ENCODE results near the gene NRIP1.

NRIP1 gene

DNA sequence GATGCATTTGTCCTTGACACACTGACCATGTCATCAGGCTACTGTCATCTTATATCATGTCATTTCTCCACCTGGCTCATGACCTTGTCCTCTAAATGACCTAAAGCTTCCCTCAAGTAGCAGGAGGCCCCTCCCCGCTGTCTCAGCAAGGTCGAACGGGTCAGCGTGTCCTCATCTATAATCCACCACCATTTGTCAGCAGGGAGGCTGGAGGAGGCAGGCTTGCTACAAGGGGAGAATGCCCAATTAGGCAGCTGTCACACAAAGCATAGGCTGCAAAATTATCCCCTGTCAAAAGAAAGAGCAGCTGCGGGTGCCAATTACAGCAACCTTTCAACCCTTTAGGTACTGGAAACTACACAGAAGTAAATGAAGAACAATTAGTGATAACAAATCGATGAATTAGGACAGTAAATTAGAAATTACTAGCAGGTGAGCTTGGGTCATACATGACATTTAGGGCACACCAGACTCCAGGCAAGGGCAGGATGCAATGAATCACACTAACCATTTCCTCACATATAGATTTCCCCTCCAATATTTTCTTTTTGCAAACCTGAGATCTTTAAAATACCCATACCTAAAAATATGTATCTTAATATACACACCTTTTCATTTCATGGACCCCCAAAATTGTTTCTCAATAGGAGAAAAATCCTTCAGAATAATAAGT lies 61.2 kb downstream of the NRIP1 start:
- H3K9me3 ChIP-seq (ENCODE audit: control insufficient read depth, low read length): no peaks in the 10 kb centered on the region
- peaks cover 24% of the 10 kb centered on the region for H3K36me3 ChIP-seq (ENCODE audit: control insufficient read depth, insufficient read depth, low read length, severe bottlenecking)
- H3K4me3 ChIP-seq (ENCODE audit: low read length): no peak overlapping the region
- no peaks in the 10 kb centered on the region for H3K27me3 ChIP-seq (replicated peaks; ENCODE audit: control insufficient read depth, insufficient read depth, low read length)
- H3K9ac ChIP-seq (ENCODE audit: low read length): no peak overlapping the region
- no peak for DNase-seq (ENCODE audit: low read depth)
- peaks cover 25% of the 10 kb centered on the region for H3K4me1 ChIP-seq (ENCODE audit: control insufficient read depth, insufficient read depth, low read length)

DNA sequence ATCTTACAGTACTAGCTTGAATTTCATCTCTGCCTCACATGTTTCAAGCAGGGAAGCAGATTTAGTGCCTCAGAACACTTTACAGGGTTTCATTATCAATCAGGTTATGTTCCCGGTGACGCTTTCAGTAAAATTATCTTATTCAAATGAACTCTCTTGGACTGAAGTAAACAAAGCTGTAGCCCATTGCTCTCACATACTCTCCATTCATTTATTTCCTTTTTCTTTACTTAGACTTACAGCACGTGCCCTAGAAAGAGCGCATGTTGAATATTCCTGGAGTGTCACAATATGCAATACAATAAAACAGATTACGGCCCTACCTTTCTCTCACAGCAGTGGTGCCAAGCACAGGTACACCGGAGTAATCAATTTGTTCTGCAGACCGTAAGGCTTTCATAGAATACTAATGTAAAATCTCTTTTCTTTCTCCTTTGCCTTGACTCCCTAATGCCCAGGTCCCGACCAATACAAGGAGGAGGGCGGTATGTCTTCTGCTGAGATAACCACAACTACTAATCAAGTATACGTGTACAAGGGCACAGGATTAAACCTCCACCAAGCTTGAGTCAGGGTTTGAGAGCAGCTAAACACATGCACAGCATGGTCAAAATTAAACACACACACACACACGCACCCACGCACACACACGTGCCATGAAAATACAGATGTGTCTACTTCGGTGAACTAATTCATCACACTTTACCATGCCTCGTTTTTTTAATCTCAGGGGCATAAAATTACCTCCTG lies 62.8 kb downstream of the NRIP1 start:
- Histone ChIP-seq H3K27me3 (replicated peaks; ENCODE audit: control insufficient read depth, insufficient read depth, low read length) (no peaks in the 10 kb centered on the region), H3K9ac (ENCODE audit: low read length) (no peak overlapping the region), H3K4me3 (ENCODE audit: low read length) (no peak overlapping the region), H3K4me1 (ENCODE audit: control insufficient read depth, insufficient read depth, low read length) (peaks cover 25% of the 10 kb centered on the region), H3K36me3 (ENCODE audit: control insufficient read depth, insufficient read depth, low read length, severe bottlenecking) (peaks cover 11% of the 10 kb centered on the region), H3K9me3 (ENCODE audit: control insufficient read depth, low read length) (no peaks in the 10 kb centered on the region)
- no peak for DNase-seq (ENCODE audit: low read depth)

DNA sequence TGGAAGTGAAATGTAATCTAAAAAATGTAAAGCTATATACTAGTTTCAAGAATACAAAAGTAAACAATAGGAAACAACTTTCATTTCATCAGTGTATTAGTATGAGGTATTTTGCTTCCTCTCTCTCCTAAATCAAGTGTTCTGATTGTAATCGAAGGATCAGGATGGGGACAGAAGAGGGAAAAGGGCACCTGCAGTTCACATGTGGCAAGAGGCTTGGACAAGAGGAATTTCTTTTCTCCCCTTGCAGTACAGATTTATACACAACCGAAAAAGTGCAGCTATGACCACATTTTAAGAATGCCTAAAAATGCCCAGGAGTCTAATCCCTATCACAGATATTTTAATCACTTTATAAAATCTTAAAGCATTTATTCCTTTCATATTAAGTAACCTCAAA lies 63.7 kb downstream of the NRIP1 start:
- Histone ChIP-seq H3K4me1 (ENCODE audit: control insufficient read depth, insufficient read depth, low read length) (peaks cover 25% of the 10 kb centered on the region), H3K36me3 (ENCODE audit: control insufficient read depth, insufficient read depth, low read length, severe bottlenecking) (peaks cover 2% of the 10 kb centered on the region), H3K9ac (ENCODE audit: low read length) (no peak overlapping the region), H3K9me3 (ENCODE audit: control insufficient read depth, low read length) (no peaks in the 10 kb centered on the region), H3K4me3 (ENCODE audit: low read length) (no peak overlapping the region), H3K27me3 (replicated peaks; ENCODE audit: control insufficient read depth, insufficient read depth, low read length) (no peaks in the 10 kb centered on the region)
- peak; percentile 43 for DNase-seq (ENCODE audit: low read depth)

DNA sequence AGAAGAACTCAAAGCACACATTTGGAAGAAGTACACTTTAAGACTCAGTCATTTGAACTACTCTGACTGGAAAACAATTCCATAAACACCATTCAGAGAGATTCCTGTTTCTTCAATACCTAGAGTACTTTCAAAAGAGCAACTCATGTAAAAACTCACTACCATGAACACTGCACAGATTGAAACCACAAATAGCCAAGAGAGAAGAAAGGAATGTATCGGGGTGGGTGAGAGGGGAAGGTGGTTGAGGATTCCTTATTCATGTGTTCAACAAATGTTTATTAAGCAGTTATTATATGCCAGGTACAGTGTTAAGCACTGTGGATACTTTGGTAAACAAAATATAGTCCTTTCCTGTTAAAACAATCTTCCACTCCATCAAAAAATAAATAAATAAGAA lies 64.7 kb downstream of the NRIP1 start:
- Histone ChIP-seq H3K9me3 (ENCODE audit: control insufficient read depth, low read length) (no peaks in the 10 kb centered on the region), H3K27me3 (replicated peaks; ENCODE audit: control insufficient read depth, insufficient read depth, low read length) (no peaks in the 10 kb centered on the region), H3K36me3 (ENCODE audit: control insufficient read depth, insufficient read depth, low read length, severe bottlenecking) (no peaks in the 10 kb centered on the region), H3K4me1 (ENCODE audit: control insufficient read depth, insufficient read depth, low read length) (peaks cover 35% of the 10 kb centered on the region), H3K4me3 (ENCODE audit: low read length) (no peak overlapping the region), H3K9ac (ENCODE audit: low read length) (no peak overlapping the region)
- DNase-seq (ENCODE audit: low read depth): peak; percentile 62

DNA sequence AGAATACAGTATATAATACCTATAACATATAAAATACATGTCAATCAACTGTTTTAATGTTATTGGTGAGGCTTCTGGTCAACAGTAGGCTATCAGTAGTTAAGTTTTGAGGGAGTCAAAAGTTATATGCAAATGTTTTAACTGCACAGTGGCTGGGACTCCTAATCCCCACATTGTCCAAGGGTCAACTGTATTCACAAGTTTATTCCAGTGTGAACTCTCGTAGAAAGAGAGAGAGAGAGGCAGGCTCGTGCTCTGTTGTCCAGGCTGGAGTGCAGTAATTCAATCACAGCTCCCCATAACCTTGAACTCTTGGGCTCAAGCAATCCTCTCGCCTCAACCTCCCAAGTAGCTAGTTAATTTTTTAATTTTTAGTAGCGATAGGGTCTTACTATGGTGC lies 66.0 kb downstream of the NRIP1 start:
- no peak for DNase-seq (ENCODE audit: low read depth)
- Histone ChIP-seq H3K4me3 (ENCODE audit: low read length) (no peak overlapping the region), H3K9ac (ENCODE audit: low read length) (no peak overlapping the region), H3K27me3 (replicated peaks; ENCODE audit: control insufficient read depth, insufficient read depth, low read length) (no peaks in the 10 kb centered on the region), H3K36me3 (ENCODE audit: control insufficient read depth, insufficient read depth, low read length, severe bottlenecking) (no peaks in the 10 kb centered on the region), H3K9me3 (ENCODE audit: control insufficient read depth, low read length) (no peaks in the 10 kb centered on the region), H3K4me1 (ENCODE audit: control insufficient read depth, insufficient read depth, low read length) (peaks cover 32% of the 10 kb centered on the region)

DNA sequence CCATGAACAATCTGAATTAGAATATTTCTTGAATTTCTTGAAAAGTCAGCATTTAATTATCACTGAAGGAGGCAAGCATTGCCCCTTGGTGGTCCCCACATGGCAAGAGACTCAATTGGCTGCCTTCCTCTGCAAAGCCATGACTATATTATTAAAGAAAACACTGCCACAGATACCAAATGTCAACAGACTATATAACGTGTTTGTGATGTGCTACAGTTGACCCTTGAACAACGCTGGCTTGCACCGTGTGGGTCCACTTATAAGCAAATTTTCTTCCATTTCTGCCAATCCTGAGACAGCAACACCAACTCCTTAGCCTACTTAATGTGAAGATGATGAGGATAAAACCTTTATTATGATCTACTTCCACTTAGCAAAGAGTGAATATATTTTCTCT lies 66.5 kb downstream of the NRIP1 start:
- Histone ChIP-seq H3K4me1 (ENCODE audit: control insufficient read depth, insufficient read depth, low read length) (peaks cover 32% of the 10 kb centered on the region), H3K9ac (ENCODE audit: low read length) (no peak overlapping the region), H3K36me3 (ENCODE audit: control insufficient read depth, insufficient read depth, low read length, severe bottlenecking) (no peaks in the 10 kb centered on the region)

DNA sequence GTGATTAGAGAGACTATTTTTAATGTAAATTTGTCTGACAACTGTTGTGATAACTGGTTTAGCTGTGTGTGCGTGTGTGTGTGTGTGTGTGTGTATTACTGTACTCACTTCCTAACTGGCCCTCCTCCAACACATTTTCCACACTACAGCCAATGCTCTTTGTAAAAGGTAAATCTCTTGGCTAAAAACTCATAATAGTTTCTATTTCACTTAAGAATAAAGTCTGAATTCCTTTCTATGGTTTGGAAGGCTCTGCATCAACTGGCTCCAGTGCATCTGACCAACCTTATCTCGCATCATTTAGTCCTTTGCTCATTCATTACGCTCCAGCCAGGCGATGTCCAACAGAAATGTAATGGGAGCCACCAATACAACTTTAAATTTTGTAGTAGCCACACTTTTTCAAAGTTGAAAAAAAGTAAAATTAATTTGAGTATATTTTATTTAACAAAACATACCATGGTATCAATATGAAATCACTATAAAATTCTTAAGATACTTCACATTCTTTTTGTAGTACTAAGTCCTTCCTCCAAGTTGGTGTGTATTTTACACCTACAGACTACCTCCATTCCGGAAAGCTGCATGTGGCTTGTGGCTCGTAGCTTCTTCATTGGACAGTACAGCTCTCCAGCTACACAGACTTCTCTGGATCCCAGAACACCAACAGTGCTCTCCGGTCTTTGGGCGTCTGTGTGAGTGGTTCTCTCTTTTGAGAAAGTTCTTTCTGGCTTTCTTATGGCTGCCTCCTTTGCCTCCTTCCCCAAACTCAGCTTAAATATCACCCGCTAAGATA lies 68.9 kb downstream of the NRIP1 start:
- Histone ChIP-seq H3K4me3 (ENCODE audit: low read length) (no peak overlapping the region), H3K9ac (ENCODE audit: low read length) (no peak overlapping the region), H3K9me3 (ENCODE audit: control insufficient read depth, low read length) (no peaks in the 10 kb centered on the region), H3K36me3 (ENCODE audit: control insufficient read depth, insufficient read depth, low read length, severe bottlenecking) (peaks cover 13% of the 10 kb centered on the region), H3K27me3 (replicated peaks; ENCODE audit: control insufficient read depth, insufficient read depth, low read length) (no peaks in the 10 kb centered on the region), H3K4me1 (ENCODE audit: control insufficient read depth, insufficient read depth, low read length) (peaks cover 30% of the 10 kb centered on the region)
- peak; percentile 36 for DNase-seq (ENCODE audit: low read depth)

More for the DNA sequence above, 66.5 kb downstream of the NRIP1 start:
- no peaks in the 10 kb centered on the region for H3K27me3 ChIP-seq (replicated peaks; ENCODE audit: control insufficient read depth, insufficient read depth, low read length)
- H3K4me3 ChIP-seq (ENCODE audit: low read length): no peak overlapping the region
- no peak for DNase-seq (ENCODE audit: low read depth)
- no peaks in the 10 kb centered on the region for H3K9me3 ChIP-seq (ENCODE audit: control insufficient read depth, low read length)

DNA sequence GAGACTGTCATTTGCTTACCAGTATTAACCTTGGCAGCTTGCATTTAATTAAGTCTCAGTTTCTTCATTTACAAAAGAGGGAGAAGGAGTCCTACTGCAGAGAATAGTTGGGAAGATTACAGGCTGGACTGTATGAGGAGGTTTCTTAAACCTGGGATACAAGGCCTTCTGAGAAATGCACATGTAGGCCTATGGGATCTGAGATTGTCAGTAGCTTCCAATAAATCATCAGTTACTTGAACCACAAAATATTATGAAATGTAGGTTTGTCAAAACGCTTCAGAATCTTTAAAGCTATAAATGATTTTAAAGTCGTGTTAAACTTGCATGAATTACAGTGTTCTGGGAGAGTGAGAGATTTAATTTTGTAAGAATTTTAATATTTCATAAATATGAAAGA lies 69.6 kb downstream of the NRIP1 start:
- H3K9ac ChIP-seq (ENCODE audit: low read length): no peak overlapping the region
- H3K27me3 ChIP-seq (replicated peaks; ENCODE audit: control insufficient read depth, insufficient read depth, low read length): no peaks in the 10 kb centered on the region
- DNase-seq (ENCODE audit: low read depth): no peak
- peaks cover 28% of the 10 kb centered on the region for H3K4me1 ChIP-seq (ENCODE audit: control insufficient read depth, insufficient read depth, low read length)
- H3K4me3 ChIP-seq (ENCODE audit: low read length): no peak overlapping the region
- peaks cover 17% of the 10 kb centered on the region for H3K36me3 ChIP-seq (ENCODE audit: control insufficient read depth, insufficient read depth, low read length, severe bottlenecking)
- no peaks in the 10 kb centered on the region for H3K9me3 ChIP-seq (ENCODE audit: control insufficient read depth, low read length)

DNA sequence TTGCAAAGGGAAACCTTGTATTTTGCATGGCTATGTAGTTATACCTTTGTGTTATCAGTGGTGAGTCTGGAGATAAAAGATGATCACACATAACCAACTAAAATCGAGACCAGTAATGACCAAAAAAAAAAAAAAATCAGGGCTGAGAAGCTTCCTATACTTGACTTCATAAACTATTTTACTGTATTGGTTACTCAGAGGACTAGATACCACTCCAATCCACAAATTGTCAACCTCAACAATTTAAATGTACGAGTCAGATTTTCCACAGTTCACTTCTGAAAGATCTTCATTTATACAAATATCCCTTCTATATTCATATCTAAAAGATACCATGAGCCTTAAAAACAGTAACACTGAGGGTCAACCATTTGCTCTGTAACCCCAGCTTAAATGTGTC lies 71.7 kb downstream of the NRIP1 start:
- H3K36me3 ChIP-seq (ENCODE audit: control insufficient read depth, insufficient read depth, low read length, severe bottlenecking): peaks cover 27% of the 10 kb centered on the region
- peaks cover 17% of the 10 kb centered on the region for H3K4me1 ChIP-seq (ENCODE audit: control insufficient read depth, insufficient read depth, low read length)
- H3K9ac ChIP-seq (ENCODE audit: low read length): no peak overlapping the region
- no peaks in the 10 kb centered on the region for H3K9me3 ChIP-seq (ENCODE audit: control insufficient read depth, low read length)
- DNase-seq (ENCODE audit: low read depth): no peak
- no peaks in the 10 kb centered on the region for H3K27me3 ChIP-seq (replicated peaks; ENCODE audit: control insufficient read depth, insufficient read depth, low read length)
- no peak overlapping the region for H3K4me3 ChIP-seq (ENCODE audit: low read length)

DNA sequence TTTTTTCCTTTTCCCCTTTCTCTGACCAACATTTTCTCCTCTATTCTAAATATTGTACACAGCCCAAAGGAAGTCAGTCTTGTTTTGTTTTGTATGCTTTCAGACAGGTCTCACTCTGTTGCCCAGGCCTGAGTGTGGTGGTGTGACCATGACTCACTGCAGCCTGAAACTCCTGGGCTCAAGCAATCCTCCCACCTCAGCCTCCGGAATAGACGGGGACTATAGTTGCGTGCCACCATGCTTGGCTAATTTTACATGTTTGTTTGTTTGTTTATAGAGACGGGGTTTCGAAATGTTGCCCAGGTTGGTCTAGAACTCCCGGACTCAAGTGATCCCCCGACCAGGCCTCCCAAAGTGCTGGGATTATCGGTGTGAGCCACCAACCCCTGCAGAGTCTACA lies 72.8 kb downstream of the NRIP1 start:
- Histone ChIP-seq H3K9ac (ENCODE audit: low read length) (no peak overlapping the region), H3K4me3 (ENCODE audit: low read length) (no peak overlapping the region), H3K36me3 (ENCODE audit: control insufficient read depth, insufficient read depth, low read length, severe bottlenecking) (peaks cover 35% of the 10 kb centered on the region), H3K9me3 (ENCODE audit: control insufficient read depth, low read length) (no peaks in the 10 kb centered on the region), H3K27me3 (replicated peaks; ENCODE audit: control insufficient read depth, insufficient read depth, low read length) (no peaks in the 10 kb centered on the region), H3K4me1 (ENCODE audit: control insufficient read depth, insufficient read depth, low read length) (peaks cover 17% of the 10 kb centered on the region)
- no peak for DNase-seq (ENCODE audit: low read depth)

DNA sequence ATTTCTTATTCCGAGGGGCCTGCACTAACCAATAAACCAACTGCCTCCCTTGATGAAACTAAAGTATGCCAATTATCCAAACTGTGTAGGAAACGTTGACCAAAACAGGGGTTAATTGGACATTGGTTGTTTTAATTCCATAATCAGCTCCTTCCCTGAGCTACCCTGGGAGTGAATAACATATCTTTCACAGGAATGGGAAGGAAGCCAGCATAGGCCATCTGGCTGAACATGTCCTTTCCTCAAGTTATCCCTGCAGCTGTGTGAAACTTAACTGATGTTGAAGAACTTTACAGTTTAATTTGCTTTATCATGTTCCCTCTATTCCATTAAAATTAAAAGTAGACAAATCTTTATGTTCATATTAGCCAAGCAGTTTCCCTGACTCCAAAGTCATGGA lies 75.4 kb downstream of the NRIP1 start:
- peaks cover 5% of the 10 kb centered on the region for H3K4me1 ChIP-seq (ENCODE audit: control insufficient read depth, insufficient read depth, low read length)
- H3K9me3 ChIP-seq (ENCODE audit: control insufficient read depth, low read length): no peaks in the 10 kb centered on the region
- H3K4me3 ChIP-seq (ENCODE audit: low read length): no peak overlapping the region
- H3K27me3 ChIP-seq (replicated peaks; ENCODE audit: control insufficient read depth, insufficient read depth, low read length): no peaks in the 10 kb centered on the region
- H3K9ac ChIP-seq (ENCODE audit: low read length): no peak overlapping the region
- H3K36me3 ChIP-seq (ENCODE audit: control insufficient read depth, insufficient read depth, low read length, severe bottlenecking): peaks cover 42% of the 10 kb centered on the region
- DNase-seq (ENCODE audit: low read depth): peak; percentile 57

Measured in adipocyte (in vitro differentiated cells).